OCI-LY3 (cell line): ENCODE data around the gene NSMCE4A.

Experiments
- H2AFZ ChIP-seq: fragments of 200-600, 300-600 bp; shearing (Covaris generic); 2 replicates; pipeline ENCODE4 v1.6.0; 2014; ENCODE audit warnings: antibody characterized with exemption, low read depth, low read length
- H3K27ac ChIP-seq: fragments of 200-600, 300-600 bp; sonication (generic); 2 replicates; pipeline ENCODE4 v1.5.1; 2014; ENCODE audit warnings: mild to moderate bottlenecking, low read length, moderate library complexity, mixed read lengths
- H3K27me3 ChIP-seq: fragments of 200-600, 300-600 bp; sonication (generic); 2 replicates; pipeline ENCODE4 v1.6.1; 2014; ENCODE audit warnings: low read depth, low read length, mixed read lengths
- H3K36me3 ChIP-seq: fragments of 200-600, 300-600 bp; sonication (generic); replicated peaks from 2 replicates; pipeline ENCODE3; 2014; ENCODE audit warnings: low read depth, low read length, mixed read lengths
- H3K4me1 ChIP-seq: fragments of 300-600, 200-600 bp; sonication (generic); 2 replicates; pipeline ENCODE4 v1.6.1; 2014; ENCODE audit warnings: low read length, mixed read lengths
- H3K4me2 ChIP-seq: fragments of 200-600, 300-600 bp; sonication (generic); 2 replicates; pipeline ENCODE4 v1.6.1; 2014; ENCODE audit warnings: low read length, mixed read lengths
- H3K4me3 ChIP-seq: fragments of 300-600, 200-600 bp; sonication (generic); 2 replicates; pipeline ENCODE4 v1.5.1; 2014; ENCODE audit warnings: antibody characterized with exemption, mild to moderate bottlenecking, low read length, moderate library complexity
- H3K79me2 ChIP-seq: fragments of 300-600, 200-600 bp; shearing (Covaris generic); 2 replicates; pipeline ENCODE4 v1.6.1; 2014; ENCODE audit warnings: mild to moderate bottlenecking, low read length, mixed read lengths
- H3K9ac ChIP-seq: fragments of 300-600, 200-600 bp; shearing (Covaris generic); 2 replicates; pipeline ENCODE4 v1.6.0; 2014; ENCODE audit warnings: mild to moderate bottlenecking, low read length, moderate library complexity
- H3K9me3 ChIP-seq: fragments of 200-600, 300-600 bp; shearing (Covaris generic); 2 replicates; pipeline ENCODE4 v1.6.1; 2014; ENCODE audit warnings: low read length, mixed read lengths; ENCODE audit not compliant: insufficient read depth
- H4K20me1 ChIP-seq: fragments of 200-600, 300-600 bp; sonication (generic); 2 replicates; pipeline ENCODE4 v1.6.1; 2016; ENCODE audit warnings: low read length, mixed read lengths; ENCODE audit not compliant: insufficient read depth
- EZH2phosphoT487 ChIP-seq: fragments of 200-600 bp; shearing (Covaris generic); IDR thresholded peaks from 2 replicates; pipeline ENCODE4 v1.6.1; 2018; ENCODE audit warnings: antibody characterized with exemption, mixed run types, low read depth
- TF ChIP-seq, protein P1 (sequence below): fragments of 200-600, 300-600 bp; sonication (generic); IDR thresholded peaks from 2 replicates; pipeline ENCODE4 v1.5.1; 2014; ENCODE audit warnings: antibody characterized with exemption, low read length, low read depth

NSMCE4A gene

DNA sequence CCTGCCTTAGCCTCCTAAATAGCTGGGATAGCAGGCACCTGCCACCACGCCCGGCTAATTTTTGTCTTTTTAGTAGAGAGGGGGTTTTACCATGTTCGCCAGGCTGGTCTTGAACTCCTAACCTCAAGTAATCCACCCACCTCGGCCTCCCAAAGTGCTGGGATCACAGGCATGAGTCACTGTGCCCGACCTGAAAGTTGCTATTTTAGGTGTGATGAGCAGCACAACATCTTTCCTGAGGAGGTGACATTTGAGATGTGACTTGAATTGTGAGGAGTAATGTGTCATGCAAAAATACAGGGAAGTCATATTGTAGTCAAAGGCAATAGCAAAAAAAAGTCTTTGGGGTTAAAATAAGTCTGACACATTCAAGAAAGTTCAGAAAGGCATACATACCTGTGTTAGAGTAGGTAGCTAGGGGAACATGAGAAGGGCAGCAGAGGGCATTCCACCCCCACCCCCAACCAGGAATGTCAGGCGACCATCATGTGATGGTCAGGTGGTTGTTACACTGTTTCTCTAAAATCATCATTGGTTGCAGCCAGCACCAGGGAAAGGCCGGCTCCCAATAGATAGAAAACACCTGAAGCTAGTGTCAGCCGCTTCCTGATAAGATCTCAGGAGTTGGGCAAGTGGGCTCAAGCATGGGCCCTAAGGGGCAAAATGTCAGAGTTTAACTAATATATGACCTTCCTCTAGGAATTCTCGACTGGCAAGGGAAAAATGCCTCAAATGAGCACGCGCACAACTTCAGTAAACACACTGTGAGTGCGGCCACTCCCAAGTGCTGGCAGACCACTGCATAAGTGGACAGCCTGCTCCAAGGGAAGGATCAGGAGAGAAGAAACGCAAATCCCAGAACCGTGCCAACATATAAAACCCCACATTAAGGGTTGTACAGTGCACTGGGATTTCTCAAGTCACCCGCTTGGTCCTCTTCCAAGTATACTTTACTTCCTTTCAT is 13.6 kb upstream of the NSMCE4A start, which contains the start of gene TACC2:
Gene TACC2, plus strand, starts transcription at position 803 of the 964 bp plus-strand sequence. CDS start 32,819 bp downstream, outside the sequence.
- Histone ChIP-seq H3K4me1 (no peaks in the 10 kb centered on the region), H3K27ac (no peak within 1 kb of the TSS)

DNA sequence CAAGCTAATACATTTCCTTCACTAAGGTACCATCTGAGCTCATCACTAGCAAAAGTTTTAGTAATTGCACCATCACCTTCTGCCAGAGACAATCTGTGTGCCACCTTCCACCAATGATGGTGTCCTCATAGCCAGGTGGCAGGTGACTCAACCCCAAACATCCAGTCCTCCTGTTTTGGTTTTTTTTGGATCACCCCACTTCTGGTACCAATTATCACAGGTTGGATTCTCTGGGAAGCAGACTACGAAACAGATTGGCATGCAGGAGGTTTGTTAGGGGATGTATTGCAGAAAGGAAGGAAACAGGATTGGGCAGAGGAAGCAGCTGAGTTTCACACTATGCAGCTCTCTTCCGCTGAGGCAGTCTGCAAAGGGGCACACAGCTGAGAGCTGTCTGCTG is 9.4 kb upstream of the NSMCE4A start:
- no peaks in the 10 kb centered on the region for H4K20me1 ChIP-seq
- TF ChIP-seq, protein P1, sequence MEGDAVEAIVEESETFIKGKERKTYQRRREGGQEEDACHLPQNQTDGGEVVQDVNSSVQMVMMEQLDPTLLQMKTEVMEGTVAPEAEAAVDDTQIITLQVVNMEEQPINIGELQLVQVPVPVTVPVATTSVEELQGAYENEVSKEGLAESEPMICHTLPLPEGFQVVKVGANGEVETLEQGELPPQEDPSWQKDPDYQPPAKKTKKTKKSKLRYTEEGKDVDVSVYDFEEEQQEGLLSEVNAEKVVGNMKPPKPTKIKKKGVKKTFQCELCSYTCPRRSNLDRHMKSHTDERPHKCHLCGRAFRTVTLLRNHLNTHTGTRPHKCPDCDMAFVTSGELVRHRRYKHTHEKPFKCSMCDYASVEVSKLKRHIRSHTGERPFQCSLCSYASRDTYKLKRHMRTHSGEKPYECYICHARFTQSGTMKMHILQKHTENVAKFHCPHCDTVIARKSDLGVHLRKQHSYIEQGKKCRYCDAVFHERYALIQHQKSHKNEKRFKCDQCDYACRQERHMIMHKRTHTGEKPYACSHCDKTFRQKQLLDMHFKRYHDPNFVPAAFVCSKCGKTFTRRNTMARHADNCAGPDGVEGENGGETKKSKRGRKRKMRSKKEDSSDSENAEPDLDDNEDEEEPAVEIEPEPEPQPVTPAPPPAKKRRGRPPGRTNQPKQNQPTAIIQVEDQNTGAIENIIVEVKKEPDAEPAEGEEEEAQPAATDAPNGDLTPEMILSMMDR: no peak
- no peak for TF ChIP-seq EZH2phosphoT487
- no peak overlapping the region for H3K4me2 ChIP-seq
- H3K27me3 ChIP-seq: no peaks in the 10 kb centered on the region
- H3K27ac ChIP-seq: no peak overlapping the region
- H3K36me3 ChIP-seq: no peaks in the 10 kb centered on the region
- H3K79me2 ChIP-seq: no peaks in the 10 kb centered on the region
- no peaks in the 10 kb centered on the region for H3K9me3 ChIP-seq
- H3K4me1 ChIP-seq: no peaks in the 10 kb centered on the region
- no peak overlapping the region for H2AFZ ChIP-seq
- H3K9ac ChIP-seq: no peak overlapping the region
- H3K4me3 ChIP-seq: no peak overlapping the region

More for the DNA sequence above, 13.6 kb upstream of the NSMCE4A start, which contains the start of gene TACC2:
- Histone ChIP-seq H3K9ac (no peak within 1 kb of the TSS), H4K20me1 (no peaks in the 10 kb centered on the region), H3K36me3 (no peaks in the 10 kb centered on the region), H2AFZ (no peak within 1 kb of the TSS), H3K4me2 (no peak within 1 kb of the TSS), H3K9me3 (no peaks in the 10 kb centered on the region), H3K79me2 (no peaks in the 10 kb centered on the region), H3K4me3 (no peak within 1 kb of the TSS), H3K27me3 (no peaks in the 10 kb centered on the region)
- TF ChIP-seq, protein P1: no peak
- no peak for TF ChIP-seq EZH2phosphoT487

DNA sequence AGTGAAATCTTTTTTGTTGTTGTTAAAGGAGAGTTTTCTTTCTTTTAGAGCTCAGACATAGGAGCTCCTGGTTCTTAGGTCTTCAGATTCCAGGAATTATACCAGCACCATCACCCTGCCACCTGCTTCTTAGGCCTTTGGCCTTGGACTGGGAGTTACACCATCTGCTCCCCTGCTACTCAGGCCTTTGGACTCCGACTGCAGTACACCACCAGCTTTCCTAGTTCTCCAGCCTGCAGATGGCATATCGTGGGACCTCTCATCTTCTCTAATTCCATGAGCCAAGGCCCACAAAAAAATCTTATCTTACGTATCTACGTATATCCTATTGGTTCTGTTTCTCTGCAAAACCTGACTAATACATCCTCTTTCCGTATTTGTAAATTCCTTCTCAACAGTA is 8.8 kb upstream of the NSMCE4A start:
- Histone ChIP-seq H3K36me3 (no peaks in the 10 kb centered on the region), H3K27me3 (no peaks in the 10 kb centered on the region), H3K4me2 (no peak overlapping the region), H3K27ac (no peak overlapping the region), H3K9me3 (no peaks in the 10 kb centered on the region), H3K4me3 (no peak overlapping the region), H3K79me2 (no peaks in the 10 kb centered on the region), H3K4me1 (no peaks in the 10 kb centered on the region), H3K9ac (no peak overlapping the region), H4K20me1 (no peaks in the 10 kb centered on the region), H2AFZ (no peak overlapping the region)
- TF ChIP-seq, protein P1: no peak
- no peak for TF ChIP-seq EZH2phosphoT487

DNA sequence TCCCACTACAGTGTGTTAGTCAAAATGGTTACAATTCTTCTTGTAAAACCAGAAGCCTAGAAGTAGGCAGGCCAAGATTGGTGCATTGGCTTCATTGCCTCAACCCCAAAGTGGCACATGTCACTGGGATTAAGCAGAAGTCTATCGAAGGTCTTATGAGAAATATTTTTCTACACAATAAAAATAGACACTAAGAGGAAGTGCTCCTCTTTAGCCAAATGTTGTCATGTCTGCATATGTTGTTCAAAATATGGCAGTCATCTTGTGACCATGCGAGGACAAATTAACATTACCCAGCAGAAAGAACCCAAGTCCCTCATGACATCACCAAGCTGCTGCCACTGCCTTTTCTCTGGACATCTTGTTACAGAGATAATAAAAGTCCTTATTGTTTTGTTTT is 6.3 kb upstream of the NSMCE4A start:
- Histone ChIP-seq H3K4me2 (no peak overlapping the region), H3K4me3 (no peak overlapping the region), H3K9ac (no peak overlapping the region), H3K36me3 (no peaks in the 10 kb centered on the region), H3K27me3 (no peaks in the 10 kb centered on the region), H4K20me1 (no peaks in the 10 kb centered on the region), H3K4me1 (no peaks in the 10 kb centered on the region), H3K79me2 (no peaks in the 10 kb centered on the region), H3K9me3 (no peaks in the 10 kb centered on the region), H2AFZ (no peak overlapping the region), H3K27ac (no peak overlapping the region)
- TF ChIP-seq, protein P1: no peak
- no peak for TF ChIP-seq EZH2phosphoT487
